GM12878 (cell line): ENCODE results near the gene AHNAK. TPM values are rescaled to one million over a fixed set of nuclear protein-coding genes. Genes with fewer than 3 reads are reported as not detected.

Experiments used
- ATAC-seq: fragments of 200-7000 bp; cut with Tn5 transposase; 3 replicates; pipeline ENCODE4 v1.9.1; 2020; ENCODE audit warnings: mild to moderate bottlenecking, moderate library complexity
- BruUV-seq: library from RNA; stranded (reverse); fragments of 400-500 nt; replicated peaks from 2 replicates; lab custom pipeline; 2021; lab: Mats Ljungman, UMichigan
- CTCF ChIA-PET: fragments of 300-600 bp; sonication (Branson Sonifier 250); formaldehyde crosslinking; extraction: SDS; loops from one replicate; lab custom pipeline; 2021; ENCODE audit warnings: inconsistent platforms; lab: Yijun Ruan, JAX
- POLR2A ChIA-PET: fragments of 350-600 bp; formaldehyde crosslinking; extraction: SDS; loops from one replicate; lab custom pipeline; 2021; ENCODE audit warnings: inconsistent platforms; lab: Charles Lee
- RAD21 ChIA-PET: fragments of 300-600 bp; sonication (Branson Sonifier 250); formaldehyde crosslinking; loops from one replicate; lab custom pipeline; 2023; ENCODE audit warnings: antibody characterized with exemption; ENCODE audit not compliant: unreplicated experiment; lab: Charles Lee
- SMC1A ChIA-PET: fragments of 300-600 bp; sonication (Branson Sonifier 250); formaldehyde crosslinking; loops from one replicate; lab custom pipeline; 2023; ENCODE audit not compliant: unreplicated experiment, uncharacterized antibody; lab: Charles Lee
- DNase-seq: peaks from one replicate; pipeline ENCODE4 v3.0.0-alpha.2; 2011; ENCODE audit warnings: low read depth, low spot score
- FAIRE-seq: peaks from 3 replicates; lab custom pipeline; 2011; peaks lifted over from hg19 to GRCh38; lab: Jason Lieb, UNC
- H2AFZ ChIP-seq: 2 replicates; pipeline ENCODE4 v1.6.0; 2011; ENCODE audit warnings: low read depth, low read length, control low read depth; ENCODE audit not compliant: control insufficient read depth
- H3K27ac ChIP-seq: 2 replicates; pipeline ENCODE4 v1.5.1; 2011; ENCODE audit warnings: control low read depth; ENCODE audit not compliant: control insufficient read depth, insufficient read depth
- H3K27me3 ChIP-seq, 2 experiments: replicated peaks in 1 of 2; 2 replicates each; pipeline versions ENCODE4 v1.6.0 to v1.6.1; 2011; ENCODE audit warnings: low read length in 1 of 2; ENCODE audit not compliant: control insufficient read depth in 2 of 2, insufficient read depth in 2 of 2
- H3K36me3 ChIP-seq, 2 experiments: 2 replicates each; pipeline ENCODE4 v1.5.1; 2011; ENCODE audit warnings: low read length in 1 of 2; ENCODE audit not compliant: control insufficient read depth in 2 of 2, insufficient read depth in 2 of 2
- H3K4me1 ChIP-seq: 2 replicates; pipeline ENCODE4 v1.6.1; 2011; ENCODE audit warnings: mild to moderate bottlenecking, low read length, moderate library complexity, mixed read lengths; ENCODE audit not compliant: control insufficient read depth, insufficient read depth
- H3K4me2 ChIP-seq: 2 replicates; pipeline ENCODE4 v1.6.0; 2011; ENCODE audit warnings: control low read depth; ENCODE audit not compliant: control insufficient read depth, insufficient read depth
- H3K4me3 ChIP-seq: fragments of 200-600 bp; sonication (generic); 2 replicates; pipeline ENCODE4 v1.5.1; 2016
- H3K79me2 ChIP-seq: 2 replicates; pipeline ENCODE4 v1.6.0; 2011; ENCODE audit warnings: low read length; ENCODE audit not compliant: control insufficient read depth, insufficient read depth
- H3K9ac ChIP-seq: 2 replicates; pipeline ENCODE4 v1.8.0; 2011; ENCODE audit warnings: low read length, control low read depth, mixed read lengths; ENCODE audit not compliant: control insufficient read depth, insufficient read depth
- H3K9me3 ChIP-seq: replicated peaks from 3 replicates; pipeline ENCODE4 v1.5.1; 2011; ENCODE audit warnings: mild to moderate bottlenecking, low read length; ENCODE audit not compliant: control insufficient read depth, insufficient read depth
- H4K20me1 ChIP-seq: 2 replicates; pipeline ENCODE4 v1.6.0; 2011; ENCODE audit not compliant: control insufficient read depth, insufficient read depth
- FOXM1 ChIP-seq: IDR thresholded peaks from 2 replicates; pipeline ENCODE4 v1.6.1; 2012; ENCODE audit warnings: low read depth, mild to moderate bottlenecking, inconsistent platforms, low read length, moderate library complexity
- IKZF1 ChIP-seq: fragments of 450-650 bp; conservative IDR thresholded peaks from 2 replicates; pipeline ENCODE4 v1.6.1; 2017; ENCODE audit warnings: antibody characterized with exemption, mild to moderate bottlenecking
- MXI1 ChIP-seq: fragments of 150-350 bp; IDR thresholded peaks from 2 replicates; pipeline ENCODE4 v1.6.1; 2011; ENCODE audit warnings: low read depth, mild to moderate bottlenecking, inconsistent platforms, low read length, improper control_type of control experiment
- SMAD1 ChIP-seq: fragments of 450-650 bp; IDR thresholded peaks from 2 replicates; pipeline ENCODE4 v1.6.1; 2018; ENCODE audit warnings: mild to moderate bottlenecking, low read depth; ENCODE audit not compliant: partially characterized antibody
- SRF ChIP-seq, 2 experiments: IDR thresholded peaks; 2 replicates each; pipeline ENCODE4 v1.6.1; 2011; ENCODE audit warnings: low read depth in 2 of 2, low read length in 2 of 2, mild to moderate bottlenecking in 1 of 2, moderate library complexity in 1 of 2
- USF2 ChIP-seq: IDR thresholded peaks from 2 replicates; pipeline ENCODE4 v1.6.1; 2011; ENCODE audit warnings: low read depth, low read length, improper control_type of control experiment, borderline replicate concordance
- WGBS: methylation state at CpG from one replicate; pipeline ENCODE4 v1.1.6; 2016; ENCODE audit warnings: low lambda C conversion rate; ENCODE audit not compliant: insufficient replicate concordance, insufficient coverage; ENCODE audit errors: missing lambda C conversion rate; 5-methylcytosine and 5-hydroxymethylcytosine counted together
- in situ Hi-C: fragments of 300-500 bp; cut with MboI; formaldehyde crosslinking; loops from 9 replicates; pipeline ENCODE4 v1.14.3; 2018; ENCODE audit warnings: mixed read lengths
- intact Hi-C: fragments of 100-400 bp; cut with micrococcal nuclease; formaldehyde crosslinking; loops from one replicate; pipeline ENCODE4 v1.14.2; 2022; ENCODE audit not compliant: unreplicated experiment
- polyA plus RNA-seq, 11 experiments: library from polyadenylated mRNA; depleted of rRNA in 4 of 11; unstranded in 6 of 11; stranded (reverse) in 5 of 11; fragments of >200 nt; fragmentation: Nextera tagmentation in 4 of 11; fragmentation: Illumina TruSeq in 1 of 11; extraction: Ambion mirVana in 4 of 11; extraction: Trizol in 1 of 11; gene quantifications; 1 replicate in 1 of 11; 2 replicates in 10 of 11; pipeline versions ENCODE4 v1.2.1 to v1.2.3, GENCODE V29; 2011 to 2016; ENCODE audit warnings: inconsistent platforms in 2 of 11, missing spikeins in 2 of 11, low read depth in 1 of 11
- total RNA-seq, 4 experiments: library from RNA; depleted of rRNA in 3 of 4; stranded (reverse); fragments of >200 nt in 3 of 4; fragmentation: Illumina TruSeq in 1 of 4; extraction: Trizol in 1 of 4; gene quantifications; 2 replicates each; pipeline versions ENCODE4 v1.2.1 to v1.2.3, GENCODE V29; 2013 to 2021
- TF ChIP-seq, protein P1 (sequence below): fragments of 450-650 bp; IDR thresholded peaks from 2 replicates; pipeline ENCODE4 v1.6.1; 2017; ENCODE audit warnings: mild to moderate bottlenecking, low read depth, inconsistent platforms; ENCODE audit not compliant: poor library complexity, severe bottlenecking
- TF ChIP-seq, protein P2 (sequence below): IDR thresholded peaks from 2 replicates; pipeline ENCODE4 v1.6.1; 2011; ENCODE audit warnings: borderline replicate concordance, low read depth, mild to moderate bottlenecking, moderate library complexity, low read length; ENCODE audit not compliant: insufficient read depth, poor library complexity, severe bottlenecking

AHNAK gene
- total and polyA plus RNA-seq, 10 of the 15 experiments (the other 5 are each of a cell fraction or from before 2014, with no cell fraction given) = 0.76 to 90.3 (median 19.4) TPM

DNA sequence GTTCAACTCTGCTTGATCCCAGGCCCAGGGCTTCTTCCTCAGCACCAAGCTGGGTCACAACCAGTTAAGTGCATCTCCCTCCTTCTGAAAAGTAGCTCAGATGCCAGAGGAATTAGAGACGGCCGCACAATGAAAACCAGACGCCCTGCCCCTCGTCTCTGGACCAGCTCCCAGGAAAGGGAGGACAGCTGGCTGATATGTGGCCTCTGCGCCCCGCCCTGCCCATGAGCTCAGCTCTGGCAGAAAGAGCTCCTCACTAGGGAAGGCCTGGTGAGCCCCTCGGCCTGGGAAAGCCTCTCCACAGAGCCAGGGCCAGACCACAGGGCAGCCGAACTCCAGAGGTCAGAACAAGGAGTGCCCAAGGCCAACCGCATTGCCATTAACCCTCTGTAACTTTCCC is 145.8 kb downstream of the AHNAK start (continued):
- TF ChIP-seq IKZF1 = no peak

GRCh38 chr11:62400281-62400680 is 146.3 kb downstream of the AHNAK start:
- Histone ChIP-seq H3K27ac (no peak overlapping the region), H3K27me3 (no peaks in the 10 kb centered on the region), H3K79me2 (no peaks in the 10 kb centered on the region), H3K9ac (no peak overlapping the region), H3K36me3 (no peaks in the 10 kb centered on the region), H3K4me1 (no peaks in the 10 kb centered on the region)
- ChIA-PET SMC1A (interaction anchor here (0.6 kb wide), 1 partner anchor 367 kb away, joined by 3 read pairs; no protein-coding TSS in a partner anchor), RAD21 (interaction anchor here (1.0 kb wide), 1 partner anchor 327 kb away, joined by 3 read pairs; no protein-coding TSS in a partner anchor), POLR2A (no interaction called here)
- WGBS = 62% methylated on average over 6 of the region's 6 CpGs
- DNase-seq (no peak), FAIRE-seq (no peak)
- TF ChIP-seq SMAD1 (no peak), MXI1 (no peak), USF2 (no peak), SRF (IDR thresholded peaks at IDR 0.05; ENCODE audit: low read depth in 2 of 2, low read length in 2 of 2) (no peak), FOXM1 (no peak)
- TF ChIP-seq, protein P1, sequence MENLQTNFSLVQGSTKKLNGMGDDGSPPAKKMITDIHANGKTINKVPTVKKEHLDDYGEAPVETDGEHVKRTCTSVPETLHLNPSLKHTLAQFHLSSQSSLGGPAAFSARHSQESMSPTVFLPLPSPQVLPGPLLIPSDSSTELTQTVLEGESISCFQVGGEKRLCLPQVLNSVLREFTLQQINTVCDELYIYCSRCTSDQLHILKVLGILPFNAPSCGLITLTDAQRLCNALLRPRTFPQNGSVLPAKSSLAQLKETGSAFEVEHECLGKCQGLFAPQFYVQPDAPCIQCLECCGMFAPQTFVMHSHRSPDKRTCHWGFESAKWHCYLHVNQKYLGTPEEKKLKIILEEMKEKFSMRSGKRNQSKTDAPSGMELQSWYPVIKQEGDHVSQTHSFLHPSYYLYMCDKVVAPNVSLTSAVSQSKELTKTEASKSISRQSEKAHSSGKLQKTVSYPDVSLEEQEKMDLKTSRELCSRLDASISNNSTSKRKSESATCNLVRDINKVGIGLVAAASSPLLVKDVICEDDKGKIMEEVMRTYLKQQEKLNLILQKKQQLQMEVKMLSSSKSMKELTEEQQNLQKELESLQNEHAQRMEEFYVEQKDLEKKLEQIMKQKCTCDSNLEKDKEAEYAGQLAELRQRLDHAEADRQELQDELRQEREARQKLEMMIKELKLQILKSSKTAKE = no peak
- TF ChIP-seq, protein P2, sequence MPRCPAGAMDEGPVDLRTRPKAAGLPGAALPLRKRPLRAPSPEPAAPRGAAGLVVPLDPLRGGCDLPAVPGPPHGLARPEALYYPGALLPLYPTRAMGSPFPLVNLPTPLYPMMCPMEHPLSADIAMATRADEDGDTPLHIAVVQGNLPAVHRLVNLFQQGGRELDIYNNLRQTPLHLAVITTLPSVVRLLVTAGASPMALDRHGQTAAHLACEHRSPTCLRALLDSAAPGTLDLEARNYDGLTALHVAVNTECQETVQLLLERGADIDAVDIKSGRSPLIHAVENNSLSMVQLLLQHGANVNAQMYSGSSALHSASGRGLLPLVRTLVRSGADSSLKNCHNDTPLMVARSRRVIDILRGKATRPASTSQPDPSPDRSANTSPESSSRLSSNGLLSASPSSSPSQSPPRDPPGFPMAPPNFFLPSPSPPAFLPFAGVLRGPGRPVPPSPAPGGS = no peak
- TF ChIP-seq, all 136 proteins: peak for 0
- CTCF ChIA-PET = interaction anchor here (0.7 to 2.2 kb wide), 2 partner anchors 24 to 160 kb away, joined by 3 to 6 read pairs; no protein-coding TSS in a partner anchor
- intact Hi-C loops = no loop called here
- in situ Hi-C loops = no loop called here
- Histone ChIP-seq H3K9me3 (no peaks in the 10 kb centered on the region), H4K20me1 (no peaks in the 10 kb centered on the region), H2AFZ (no peak overlapping the region), H3K4me3 (no peak overlapping the region), H3K4me2 (no peak overlapping the region)
- BruUV-seq = no TSS peak
- no peak for ATAC-seq
